ENCODE measurements around the gene BBS2.

BBS2 gene

DNA sequence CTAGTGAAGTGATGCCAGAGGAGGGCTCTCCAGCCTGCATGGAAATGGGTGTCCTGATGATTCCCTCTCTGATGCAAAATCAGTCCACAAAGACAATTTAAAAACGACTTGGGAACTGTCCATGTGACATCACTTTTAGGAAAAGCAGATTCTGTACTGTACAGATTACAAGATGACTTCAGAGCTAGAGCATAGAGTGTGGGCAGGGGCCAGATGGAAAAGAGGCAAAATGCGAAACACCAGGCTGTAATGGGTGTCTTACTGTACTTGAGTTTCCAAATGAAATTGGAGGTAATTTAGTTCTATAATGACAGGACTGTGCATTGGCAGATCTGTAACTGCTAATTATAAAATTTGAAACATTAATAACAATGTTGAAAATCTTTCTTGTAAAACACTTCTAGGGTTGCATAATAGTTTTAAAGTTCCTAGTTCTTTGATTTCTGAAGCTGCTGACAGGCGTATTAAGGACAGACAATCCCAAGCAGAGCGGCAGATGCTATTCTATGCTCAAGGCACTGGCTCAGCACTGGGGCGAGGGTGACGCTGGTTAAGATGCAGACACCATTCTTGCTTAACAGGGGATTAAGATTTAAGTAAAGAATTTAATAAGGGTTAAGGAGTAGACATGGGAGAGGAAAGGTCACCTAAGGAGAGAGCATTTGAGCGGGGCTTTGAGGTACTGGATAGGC lies 38.9 kb downstream of the BBS2 start:
- H3K4me1 ChIP-seq = peaks cover 24% of the 10 kb centered on the region
- H3K36me3 ChIP-seq (replicated peaks) = peaks cover 37% of the 10 kb centered on the region
- H3K9me3 ChIP-seq = no peaks in the 10 kb centered on the region
- DNase-seq (ENCODE audit: low spot score in 2 of 2) = peak; percentile 55 to 59
- in situ Hi-C loops (cut with MboI; ENCODE audit: low sequenced_read_pairs) = no loop called here
- no peak overlapping the region for H3K4me3 ChIP-seq
- no peaks in the 10 kb centered on the region for H3K27me3 ChIP-seq (ENCODE audit: low read depth)

DNA sequence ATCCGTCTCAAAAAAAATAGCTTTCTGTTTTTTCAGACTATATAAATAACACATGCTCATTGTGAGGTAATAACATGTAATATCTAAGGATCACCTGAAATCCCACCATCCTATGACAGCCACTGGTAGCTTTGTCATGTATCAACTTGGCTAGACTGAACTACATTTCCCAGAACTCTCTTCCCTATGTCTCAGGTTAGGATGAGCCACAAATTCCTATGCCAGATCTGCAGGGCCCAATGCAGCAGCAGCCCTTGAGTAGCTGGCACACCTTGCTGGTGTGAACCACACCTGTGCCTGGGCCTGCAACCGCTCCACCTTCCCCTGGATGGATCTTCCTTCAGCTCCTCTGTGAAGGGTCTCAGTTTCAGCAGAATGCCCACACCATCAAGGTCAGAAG lies 40.4 kb downstream of the BBS2 start:
- H3K27me3 ChIP-seq (ENCODE audit: low read depth) = no peaks in the 10 kb centered on the region
- H3K4me1 ChIP-seq = peaks cover 24% of the 10 kb centered on the region
- no peak for DNase-seq (ENCODE audit: low spot score in 2 of 2)
- H3K4me3 ChIP-seq = no peak overlapping the region
- no peaks in the 10 kb centered on the region for H3K9me3 ChIP-seq
- in situ Hi-C loops (cut with MboI; ENCODE audit: low sequenced_read_pairs) = no loop called here
- peaks cover 47% of the 10 kb centered on the region for H3K36me3 ChIP-seq (replicated peaks)

GRCh38 chr16:56478281-56479049 lies 41.4 kb downstream of the BBS2 start:
- Histone ChIP-seq H3K4me1 (peaks cover 24% of the 10 kb centered on the region), H3K36me3 (replicated peaks) (peaks cover 48% of the 10 kb centered on the region), H3K4me3 (no peak overlapping the region), H3K9me3 (no peaks in the 10 kb centered on the region), H3K27me3 (ENCODE audit: low read depth) (no peaks in the 10 kb centered on the region)
- in situ Hi-C loops (cut with MboI; ENCODE audit: low sequenced_read_pairs) = no loop called here
- no peak for DNase-seq (ENCODE audit: low spot score in 2 of 2)

DNA sequence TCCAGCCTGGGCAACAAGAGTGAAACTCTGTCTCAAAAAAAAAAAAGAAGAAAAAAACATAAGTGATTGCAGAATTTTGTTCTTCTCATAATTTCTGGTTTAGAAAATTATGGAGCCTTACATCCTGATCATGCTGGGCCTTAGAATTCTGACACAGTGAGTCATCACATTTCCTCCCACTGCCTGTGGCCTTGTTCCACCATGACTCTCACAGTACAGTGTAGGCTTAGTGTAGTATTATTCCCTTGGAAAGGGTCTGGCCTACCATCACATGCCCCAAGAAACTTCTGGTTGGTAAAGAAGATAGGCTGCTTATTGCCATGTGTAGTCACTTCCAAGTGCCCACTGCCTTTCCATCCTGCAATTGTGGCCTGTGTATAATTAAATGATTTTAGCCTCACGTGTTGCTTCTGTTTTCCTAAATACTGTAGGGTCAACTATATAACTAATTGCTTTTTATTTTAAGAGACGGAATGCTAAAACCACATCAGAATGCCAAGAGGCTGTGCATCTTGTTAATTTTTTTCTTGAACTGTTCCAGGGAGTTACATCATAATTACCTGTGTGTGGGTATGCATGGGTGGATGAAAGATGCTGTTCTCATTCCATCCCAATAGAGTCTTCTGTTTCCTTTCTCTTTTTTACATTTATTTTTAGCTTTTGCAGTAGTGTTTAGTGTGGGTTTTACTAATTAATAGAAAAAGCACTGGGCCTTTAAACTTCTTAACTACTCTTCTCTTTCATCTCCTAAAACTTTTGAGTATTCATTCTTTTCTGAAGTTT lies 42.5 kb downstream of the BBS2 start:
- Histone ChIP-seq H3K27me3 (ENCODE audit: low read depth) (no peaks in the 10 kb centered on the region), H3K9me3 (no peaks in the 10 kb centered on the region), H3K4me3 (no peak overlapping the region), H3K36me3 (replicated peaks) (peaks cover 56% of the 10 kb centered on the region), H3K4me1 (peaks cover 24% of the 10 kb centered on the region)
- in situ Hi-C loops (cut with MboI; ENCODE audit: low sequenced_read_pairs) = no loop called here
- no peak for DNase-seq (ENCODE audit: low spot score in 2 of 2)

GRCh38 chr16:56475201-56475600 lies 44.6 kb downstream of the BBS2 start:
- Histone ChIP-seq H3K36me3 (replicated peaks) (peaks cover 75% of the 10 kb centered on the region), H3K4me1 (peaks cover 8% of the 10 kb centered on the region), H3K9me3 (no peaks in the 10 kb centered on the region), H3K4me3 (no peak overlapping the region), H3K27me3 (ENCODE audit: low read depth) (no peaks in the 10 kb centered on the region)
- in situ Hi-C loops (cut with MboI; ENCODE audit: low sequenced_read_pairs) = no loop called here
- no peak for DNase-seq (ENCODE audit: low spot score in 2 of 2)

DNA sequence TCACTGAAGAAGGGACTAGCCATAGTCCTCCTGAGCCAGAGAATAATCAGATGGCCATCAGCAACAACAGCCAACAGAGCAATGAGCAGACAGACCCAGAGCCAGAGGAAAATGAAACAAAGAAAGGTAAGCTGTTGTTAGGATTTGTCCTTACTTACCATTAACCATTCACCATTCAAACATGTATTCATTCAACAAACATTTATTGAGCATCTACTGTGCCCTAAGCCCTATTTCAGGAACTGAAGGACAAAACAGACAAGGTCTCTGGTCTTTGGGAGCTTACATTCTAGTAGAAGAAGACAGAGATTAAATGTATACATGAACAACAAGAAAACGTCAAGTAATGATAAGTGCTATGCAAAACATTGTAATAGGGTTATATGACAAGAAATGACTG lies 49.2 kb downstream of the BBS2 start:
- no peak for DNase-seq (ENCODE audit: low spot score in 2 of 2)
- H3K9me3 ChIP-seq = no peaks in the 10 kb centered on the region
- H3K27me3 ChIP-seq (ENCODE audit: low read depth) = no peaks in the 10 kb centered on the region
- in situ Hi-C loops (cut with MboI; ENCODE audit: low sequenced_read_pairs) = no loop called here
- peaks cover 82% of the 10 kb centered on the region for H3K36me3 ChIP-seq (replicated peaks)
- H3K4me1 ChIP-seq = no peaks in the 10 kb centered on the region
- no peak overlapping the region for H3K4me3 ChIP-seq

- DNase-seq (ENCODE audit: low spot score in 2 of 2) = no peak
- peaks cover 82% of the 10 kb centered on the region for H3K36me3 ChIP-seq (replicated peaks)
- H3K27me3 ChIP-seq (ENCODE audit: low read depth) = no peaks in the 10 kb centered on the region
- H3K9me3 ChIP-seq = no peaks in the 10 kb centered on the region
- in situ Hi-C loops (cut with MboI; ENCODE audit: low sequenced_read_pairs) = no loop called here
- no peaks in the 10 kb centered on the region for H3K4me1 ChIP-seq
- H3K4me3 ChIP-seq = no peak overlapping the region
Observed at GRCh38 chr16:56470232-56470631, 49.6 kb downstream of the BBS2 start.

GRCh38 chr16:56469748-56470147 lies 50.1 kb downstream of the BBS2 start:
- peaks cover 81% of the 10 kb centered on the region for H3K36me3 ChIP-seq (replicated peaks)

GRCh38 chr16:56468800-56469199 lies 51.0 kb downstream of the BBS2 start:
- Histone ChIP-seq H3K4me3 (no peak overlapping the region), H3K27me3 (ENCODE audit: low read depth) (no peaks in the 10 kb centered on the region), H3K4me1 (no peaks in the 10 kb centered on the region), H3K36me3 (replicated peaks) (peaks cover 89% of the 10 kb centered on the region), H3K9me3 (no peaks in the 10 kb centered on the region)
- DNase-seq (ENCODE audit: low spot score in 2 of 2) = no peak
- in situ Hi-C loops (cut with MboI; ENCODE audit: low sequenced_read_pairs) = no loop called here

More at GRCh38 chr16:56469748-56470147, 50.1 kb downstream of the BBS2 start:
- Histone ChIP-seq H3K27me3 (ENCODE audit: low read depth) (no peaks in the 10 kb centered on the region), H3K4me3 (no peak overlapping the region), H3K9me3 (no peaks in the 10 kb centered on the region), H3K4me1 (no peaks in the 10 kb centered on the region)
- DNase-seq (ENCODE audit: low spot score in 2 of 2) = no peak
- in situ Hi-C loops (cut with MboI; ENCODE audit: low sequenced_read_pairs) = no loop called here

GRCh38 chr16:56466344-56466743 lies 53.5 kb downstream of the BBS2 start:
- H3K4me3 ChIP-seq = no peak overlapping the region
- H3K36me3 ChIP-seq (replicated peaks) = peaks cover 82% of the 10 kb centered on the region
- H3K9me3 ChIP-seq = no peaks in the 10 kb centered on the region
- in situ Hi-C loops (cut with MboI; ENCODE audit: low sequenced_read_pairs) = no loop called here
- no peak for DNase-seq (ENCODE audit: low spot score in 2 of 2)
- H3K27me3 ChIP-seq (ENCODE audit: low read depth) = no peaks in the 10 kb centered on the region
- H3K4me1 ChIP-seq = no peaks in the 10 kb centered on the region

GRCh38 chr16:56463153-56463552 lies 56.7 kb downstream of the BBS2 start:
- Histone ChIP-seq H3K9me3 (no peaks in the 10 kb centered on the region), H3K4me3 (no peak overlapping the region)

GRCh38 chr16:56462064-56462796 lies 57.6 kb downstream of the BBS2 start:
- Histone ChIP-seq H3K4me3 (no peak overlapping the region), H3K9me3 (no peaks in the 10 kb centered on the region; the same call in 1 of the 2 replicates), H3K36me3 (replicated peaks) (peaks cover 58% of the 10 kb centered on the region), H3K27me3 (ENCODE audit: low read depth) (no peaks in the 10 kb centered on the region), H3K4me1 (peaks cover 31% of the 10 kb centered on the region)
- in situ Hi-C loops (cut with MboI; ENCODE audit: low sequenced_read_pairs) = no loop called here
- DNase-seq (ENCODE audit: low spot score in 2 of 2) = no peak

More at GRCh38 chr16:56463153-56463552, 56.7 kb downstream of the BBS2 start:
- in situ Hi-C loops (cut with MboI; ENCODE audit: low sequenced_read_pairs) = no loop called here
- DNase-seq (ENCODE audit: low spot score in 2 of 2) = no peak
- Histone ChIP-seq H3K27me3 (ENCODE audit: low read depth) (no peaks in the 10 kb centered on the region), H3K4me1 (peaks cover 25% of the 10 kb centered on the region), H3K36me3 (replicated peaks) (peaks cover 64% of the 10 kb centered on the region)

DNA sequence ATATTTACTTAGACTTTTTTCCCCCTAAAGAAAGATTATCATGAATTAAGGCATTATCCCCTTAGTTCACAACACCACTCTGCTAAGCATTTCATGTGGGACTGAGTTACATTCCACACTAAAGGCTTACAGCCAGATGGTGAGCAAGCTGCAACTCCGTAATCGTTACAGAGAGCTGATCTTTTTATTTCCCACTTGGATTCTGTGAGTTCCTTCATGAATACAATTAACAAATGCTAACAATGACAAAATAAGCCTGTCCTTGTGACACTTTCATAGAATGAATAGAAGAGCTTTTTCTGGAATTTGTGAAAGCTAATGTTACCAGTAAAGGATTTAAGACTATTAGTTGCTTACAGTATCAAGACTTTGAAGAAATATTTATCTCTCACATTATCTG lies 59.7 kb downstream of the BBS2 start:
- Histone ChIP-seq H3K4me3 (no peak overlapping the region), H3K27me3 (ENCODE audit: low read depth) (no peaks in the 10 kb centered on the region; the same call in 1 of the 2 replicates), H3K36me3 (replicated peaks) (peaks cover 57% of the 10 kb centered on the region), H3K4me1 (peaks cover 33% of the 10 kb centered on the region), H3K9me3 (no peaks in the 10 kb centered on the region; the same call in 1 of the 2 replicates)
- in situ Hi-C loops (cut with MboI; ENCODE audit: low sequenced_read_pairs) = no loop called here
- DNase-seq (ENCODE audit: low spot score in 2 of 2) = peak; percentile 60 to 94

All from HAP-1 (cell line).